GM19397 (cell line): Measurements from ENCODE around the gene PPP1R8.
"Not testable (repeated sequence)": the region's sequence is repeated elsewhere in the genome, so short reads cannot be mapped to it uniquely, and the experiment has no call there.

Experiments used
- ATAC-seq: cut with Tn5 transposase; IDR thresholded peaks from one replicate; pipeline ENCODE4 v1.9.1; 2021; ENCODE audit warnings: mild to moderate bottlenecking, moderate library complexity; ENCODE audit not compliant: unreplicated experiment

PPP1R8 gene

DNA sequence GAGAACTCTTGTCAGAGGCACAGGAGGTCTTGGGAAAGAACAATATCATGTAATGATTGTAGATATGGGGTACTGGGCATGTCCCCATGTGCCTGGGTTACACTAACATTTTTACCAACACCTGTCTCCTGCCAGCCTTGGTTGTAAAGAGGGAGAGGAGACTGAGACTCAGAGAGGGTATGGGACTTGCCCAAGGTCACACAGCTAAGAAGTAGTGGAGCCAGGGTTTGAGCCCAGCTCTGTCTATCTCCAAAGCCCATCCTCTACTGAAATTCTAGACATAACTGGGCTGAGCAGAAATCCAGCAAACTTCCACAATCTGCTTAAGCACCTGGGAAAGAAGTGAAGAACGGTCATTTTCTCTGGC is 39.1 kb downstream of the PPP1R8 start:
- ATAC-seq = no peak

DNA sequence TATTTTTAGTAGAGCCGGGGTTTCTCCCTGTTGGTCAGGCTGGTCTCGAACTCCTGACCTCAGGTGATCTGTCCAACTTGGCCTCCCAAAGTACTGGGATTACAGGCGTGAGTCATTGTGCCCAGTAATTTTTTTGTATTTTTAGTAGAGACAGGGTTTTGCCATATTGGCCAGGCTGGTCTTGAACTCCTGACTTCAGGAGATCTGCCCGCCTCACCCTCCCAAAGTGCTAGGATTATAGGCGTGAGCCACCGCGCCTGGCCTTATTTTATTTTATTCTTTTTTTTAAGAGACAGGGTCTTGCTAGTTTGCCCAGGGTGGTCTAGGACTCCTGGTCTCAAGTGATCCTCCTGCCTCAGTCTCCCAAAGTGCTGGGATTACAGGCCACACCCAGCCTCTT is 40.5 kb downstream of the PPP1R8 start:
- ATAC-seq = not testable (repeated sequence)

DNA sequence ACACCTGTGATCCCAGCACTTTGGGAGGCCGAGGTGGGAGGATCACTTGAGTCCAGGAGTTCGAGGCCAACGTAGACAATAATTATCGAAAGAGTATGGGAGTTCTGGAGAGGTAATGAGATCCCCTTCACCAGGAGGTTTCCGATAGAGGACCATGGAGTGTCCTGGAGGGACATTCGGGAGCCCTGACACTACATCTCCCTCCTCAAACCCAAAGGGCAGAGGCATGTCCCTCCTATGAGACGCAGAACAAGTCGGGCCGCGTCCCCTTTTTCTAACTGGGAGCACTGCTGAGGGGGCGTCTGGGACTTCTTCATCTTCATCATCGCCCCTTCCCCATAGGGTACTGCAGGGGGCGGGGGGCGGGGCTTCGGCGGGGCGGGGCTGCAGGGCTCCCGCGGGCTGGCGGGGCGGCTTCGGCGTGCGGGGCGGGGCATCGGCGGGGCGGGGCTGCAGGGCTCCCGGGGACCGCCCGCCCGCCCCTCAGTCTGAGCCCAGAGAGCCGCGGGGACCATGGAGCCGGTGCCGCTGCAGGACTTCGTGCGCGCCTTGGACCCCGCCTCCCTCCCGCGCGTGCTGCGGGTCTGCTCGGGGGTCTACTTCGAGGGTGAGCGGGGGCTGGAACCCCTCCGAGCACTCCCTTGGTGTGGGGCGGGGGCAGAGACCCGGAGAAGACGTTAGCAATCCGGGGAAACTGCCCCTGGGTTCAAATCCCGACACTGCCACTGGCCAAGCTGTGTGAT is 41.6 kb downstream of the PPP1R8 start, which contains the start of gene THEMIS2:
THEMIS2 (plus strand) TSS at position 486 of the 743 bp plus-strand sequence; CDS start at position 514, 28 bp downstream.
- peak; percentile 38 for ATAC-seq

DNA sequence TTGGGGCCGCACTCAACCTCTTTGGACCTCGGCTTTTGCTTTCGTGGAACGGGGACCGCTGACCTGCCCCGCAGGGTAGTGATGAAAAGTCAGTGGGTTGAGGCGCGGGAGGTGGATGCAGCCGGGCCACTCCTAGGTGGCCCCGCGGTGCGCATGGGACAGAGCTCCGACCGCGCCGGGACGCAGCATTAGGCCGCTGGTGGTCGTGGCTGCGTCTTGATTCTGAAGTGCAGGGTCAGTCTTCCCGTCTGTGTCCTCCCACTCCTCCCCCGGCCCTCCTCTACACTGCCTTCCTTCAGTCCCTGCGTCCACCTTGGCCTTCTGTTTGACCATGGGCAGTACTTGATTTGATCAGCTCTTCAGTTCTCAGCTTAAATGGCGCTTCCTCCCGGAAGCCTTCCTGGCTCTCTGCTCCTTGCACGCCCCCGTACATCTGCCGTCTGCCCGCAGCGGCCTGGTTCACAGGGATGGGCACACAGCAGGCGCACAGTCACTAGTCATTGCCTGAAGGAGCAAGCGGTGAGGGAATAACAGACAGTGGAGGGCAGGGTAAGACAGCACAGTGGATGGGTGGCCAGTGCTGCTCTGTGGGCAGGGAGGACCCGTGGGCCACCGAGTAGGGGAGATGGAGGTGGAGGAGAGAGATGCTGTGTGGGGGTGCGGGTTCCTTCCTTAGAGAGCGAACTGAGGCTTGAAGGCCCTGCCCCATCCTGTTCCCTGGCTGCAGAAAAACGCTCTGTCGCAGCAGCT is 42.4 kb downstream of the PPP1R8 start:
- peak; percentile 15 for ATAC-seq

DNA sequence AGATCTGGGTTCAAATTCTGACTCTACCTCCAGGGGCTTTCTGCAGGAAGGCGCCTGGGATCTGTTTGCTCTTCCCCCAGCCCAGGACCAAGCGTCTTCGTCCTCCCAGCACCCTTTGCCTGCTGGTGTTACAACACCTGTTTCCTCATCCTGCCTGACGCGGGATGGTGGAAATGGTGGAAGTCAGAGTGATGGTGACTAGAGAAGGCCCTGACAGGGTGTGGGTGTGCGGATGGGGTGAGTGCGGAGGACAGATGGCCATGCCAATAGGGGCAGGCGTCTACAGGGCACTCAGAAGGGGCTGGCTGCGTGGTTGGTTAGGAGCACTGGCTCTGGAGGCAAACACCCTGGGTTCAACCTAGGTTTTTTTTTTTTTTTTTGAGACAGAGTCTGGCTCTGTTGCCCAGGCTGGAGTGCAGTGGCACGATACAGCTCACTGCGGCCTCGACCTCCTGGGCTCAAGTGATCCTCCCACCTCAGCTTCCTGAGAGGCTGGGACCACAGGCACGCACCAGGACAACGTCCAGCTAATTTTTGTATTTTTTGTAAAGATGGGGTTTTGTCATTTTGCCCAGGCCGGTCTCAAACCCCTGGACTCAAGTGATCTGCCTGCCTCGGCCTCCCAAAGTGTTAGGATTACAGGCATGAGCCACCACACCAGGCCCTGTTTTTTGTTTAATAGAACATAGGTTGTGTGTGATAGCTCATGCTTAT is 43.2 kb downstream of the PPP1R8 start:
- no peak for ATAC-seq

DNA sequence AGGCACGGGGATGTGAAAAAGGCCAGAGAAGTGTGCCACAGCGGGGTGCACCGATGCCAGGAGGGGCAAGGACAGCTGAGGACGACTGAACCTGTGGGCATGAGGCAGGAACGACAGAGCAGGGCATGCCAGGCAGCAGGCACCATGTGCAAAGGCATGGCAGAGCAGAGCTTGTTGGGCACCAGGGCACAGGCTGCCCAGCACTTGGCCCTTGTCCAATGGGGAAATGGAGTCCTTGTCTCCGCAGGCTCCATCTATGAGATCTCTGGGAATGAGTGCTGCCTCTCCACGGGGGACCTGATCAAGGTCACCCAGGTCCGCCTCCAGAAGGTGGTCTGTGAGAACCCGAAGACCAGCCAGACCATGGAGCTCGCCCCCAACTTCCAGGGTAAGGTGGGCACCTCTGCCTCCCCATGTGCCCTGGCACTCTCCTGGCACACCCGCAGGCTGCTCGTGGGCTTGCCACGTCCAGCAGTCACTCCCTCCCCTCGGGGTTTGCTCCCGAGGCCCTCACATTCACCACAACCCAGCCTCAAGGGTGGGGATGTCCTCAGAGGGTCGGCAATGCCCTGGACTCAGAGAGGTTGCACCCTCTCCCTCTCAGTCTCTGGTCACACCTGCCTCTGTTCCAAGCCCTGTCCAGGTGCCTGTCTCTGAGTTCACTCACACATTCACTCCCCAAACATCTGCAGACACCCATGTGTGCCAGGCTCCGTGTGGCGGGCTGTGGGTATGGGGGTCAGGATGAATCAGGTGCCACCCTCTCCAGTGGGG is 45.9 kb downstream of the PPP1R8 start:
- no peak for ATAC-seq

DNA sequence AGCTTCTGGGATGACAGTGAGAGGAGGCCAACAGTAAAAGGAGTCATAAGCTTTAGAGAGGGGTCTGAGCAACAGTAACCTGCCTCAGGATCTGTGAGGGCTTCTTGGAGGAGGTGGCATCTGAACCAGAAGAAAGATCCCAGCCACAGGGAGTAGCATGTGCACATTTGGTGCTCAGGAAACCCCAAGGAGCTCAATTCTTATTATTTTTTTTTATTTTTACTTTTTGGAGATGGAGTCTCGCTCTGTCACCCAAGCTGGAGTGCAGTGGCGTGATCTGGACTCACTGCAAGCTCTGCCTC is 46.5 kb downstream of the PPP1R8 start:
- no peak for ATAC-seq

DNA sequence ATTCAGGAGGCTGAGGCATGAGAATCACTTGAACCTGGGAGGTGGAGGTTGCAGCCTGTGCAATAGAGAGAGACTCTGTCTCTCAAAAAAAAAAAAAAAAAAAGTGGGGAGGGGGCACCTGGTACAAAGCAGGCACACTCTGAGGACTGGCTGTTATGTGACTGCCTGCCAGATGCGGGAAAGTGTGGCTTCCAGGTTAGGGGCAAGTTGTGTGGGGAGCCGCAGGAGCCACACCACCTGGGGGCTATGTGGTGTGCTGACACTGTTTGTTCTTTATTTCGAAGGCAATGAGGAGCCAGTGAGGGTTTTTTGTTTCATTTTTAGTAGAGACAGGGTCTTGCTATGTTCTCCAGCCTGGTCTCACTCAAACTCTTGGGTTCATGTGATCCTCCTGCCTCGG is 47.5 kb downstream of the PPP1R8 start:
- no peak for ATAC-seq

DNA sequence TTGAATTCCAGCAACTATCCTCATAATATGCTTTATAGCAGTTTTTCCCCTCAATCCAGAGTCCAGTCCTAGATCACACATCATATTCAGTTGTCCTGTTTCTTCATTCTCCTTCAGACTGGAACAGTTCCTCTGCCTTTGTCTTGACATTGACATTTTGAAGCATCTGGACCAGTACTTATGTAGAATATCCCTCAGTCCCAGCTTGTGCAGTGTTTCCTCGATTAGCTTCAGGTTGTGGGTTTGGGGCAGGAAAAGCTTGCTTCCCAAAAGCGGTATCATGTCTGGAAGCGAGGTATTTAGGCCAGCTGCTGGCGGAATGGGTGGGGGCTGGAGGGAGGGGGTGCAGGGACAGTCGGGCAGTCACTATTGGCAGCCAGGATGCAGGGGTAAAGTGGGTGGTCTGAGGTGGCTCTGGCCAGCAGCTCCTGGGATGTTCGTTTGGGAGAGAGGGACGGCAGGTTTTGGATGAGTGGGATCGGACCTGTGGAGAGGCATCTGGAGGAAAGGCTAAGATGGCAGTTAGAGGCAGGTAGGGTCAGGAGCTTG is 48.3 kb downstream of the PPP1R8 start:
- no peak for ATAC-seq

DNA sequence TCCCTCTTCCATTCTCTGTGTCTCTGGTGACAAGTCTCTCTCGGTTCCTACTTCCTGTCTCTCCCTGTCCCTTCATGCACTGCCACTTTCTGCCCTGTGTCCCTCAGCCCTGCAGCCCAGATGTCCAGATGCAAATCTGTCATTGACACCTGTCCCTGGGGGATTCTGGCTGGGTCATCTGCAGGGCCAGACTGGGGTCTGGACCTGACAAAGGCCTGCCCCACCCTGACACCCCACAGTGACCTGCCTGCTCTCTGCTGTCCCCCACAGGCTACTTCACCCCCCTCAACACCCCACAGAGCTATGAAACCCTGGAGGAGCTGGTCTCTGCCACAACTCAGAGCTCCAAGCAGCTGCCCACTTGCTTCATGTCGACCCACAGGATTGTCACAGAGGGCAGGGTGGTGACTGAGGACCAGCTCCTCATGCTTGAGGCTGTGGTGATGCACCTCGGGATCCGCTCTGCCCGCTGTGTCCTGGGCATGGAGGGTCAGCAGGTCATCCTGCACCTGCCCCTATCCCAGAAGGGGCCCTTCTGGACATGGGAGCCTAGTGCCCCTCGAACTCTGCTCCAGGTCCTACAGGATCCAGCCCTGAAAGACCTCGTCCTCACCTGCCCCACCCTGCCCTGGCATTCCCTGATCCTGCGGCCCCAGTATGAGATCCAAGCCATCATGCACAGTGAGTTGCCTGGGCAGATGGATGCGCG is 48.9 kb downstream of the PPP1R8 start:
- no peak for ATAC-seq

DNA sequence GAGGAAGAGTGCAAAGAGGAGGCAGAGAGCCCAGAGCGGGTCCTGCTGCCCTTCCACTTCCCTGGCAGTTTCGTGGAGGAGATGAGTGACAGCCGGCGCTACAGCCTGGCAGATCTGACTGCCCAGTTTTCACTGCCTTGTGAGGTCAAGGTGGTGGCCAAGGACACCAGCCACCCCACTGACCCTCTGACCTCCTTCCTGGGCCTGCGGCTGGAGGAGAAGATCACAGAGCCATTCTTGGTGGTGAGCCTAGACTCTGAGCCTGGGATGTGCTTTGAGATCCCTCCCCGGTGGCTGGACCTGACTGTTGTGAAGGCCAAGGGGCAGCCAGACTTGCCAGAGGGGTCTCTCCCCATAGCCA is 51.9 kb downstream of the PPP1R8 start:
- no peak for ATAC-seq

DNA sequence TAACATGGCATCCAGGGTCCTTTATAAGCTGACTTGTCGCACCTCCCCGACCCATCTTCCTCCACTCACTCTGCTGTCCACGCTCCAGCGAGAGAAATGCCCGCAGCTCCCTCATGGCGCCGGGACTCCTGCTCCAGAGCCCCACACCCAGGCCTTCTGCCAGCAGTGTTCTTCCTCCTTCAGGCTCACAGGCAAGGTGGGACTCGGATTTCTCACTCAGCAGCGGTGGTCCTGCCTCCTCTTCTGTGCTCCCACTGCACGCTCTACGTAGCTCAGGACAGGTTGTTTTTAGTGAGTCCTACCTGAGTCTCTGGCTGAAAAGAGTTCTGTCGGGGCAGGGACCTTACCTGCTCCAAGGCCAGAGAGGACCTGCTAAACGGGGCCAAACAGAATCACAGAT is 53.0 kb downstream of the PPP1R8 start:
- no peak for ATAC-seq

DNA sequence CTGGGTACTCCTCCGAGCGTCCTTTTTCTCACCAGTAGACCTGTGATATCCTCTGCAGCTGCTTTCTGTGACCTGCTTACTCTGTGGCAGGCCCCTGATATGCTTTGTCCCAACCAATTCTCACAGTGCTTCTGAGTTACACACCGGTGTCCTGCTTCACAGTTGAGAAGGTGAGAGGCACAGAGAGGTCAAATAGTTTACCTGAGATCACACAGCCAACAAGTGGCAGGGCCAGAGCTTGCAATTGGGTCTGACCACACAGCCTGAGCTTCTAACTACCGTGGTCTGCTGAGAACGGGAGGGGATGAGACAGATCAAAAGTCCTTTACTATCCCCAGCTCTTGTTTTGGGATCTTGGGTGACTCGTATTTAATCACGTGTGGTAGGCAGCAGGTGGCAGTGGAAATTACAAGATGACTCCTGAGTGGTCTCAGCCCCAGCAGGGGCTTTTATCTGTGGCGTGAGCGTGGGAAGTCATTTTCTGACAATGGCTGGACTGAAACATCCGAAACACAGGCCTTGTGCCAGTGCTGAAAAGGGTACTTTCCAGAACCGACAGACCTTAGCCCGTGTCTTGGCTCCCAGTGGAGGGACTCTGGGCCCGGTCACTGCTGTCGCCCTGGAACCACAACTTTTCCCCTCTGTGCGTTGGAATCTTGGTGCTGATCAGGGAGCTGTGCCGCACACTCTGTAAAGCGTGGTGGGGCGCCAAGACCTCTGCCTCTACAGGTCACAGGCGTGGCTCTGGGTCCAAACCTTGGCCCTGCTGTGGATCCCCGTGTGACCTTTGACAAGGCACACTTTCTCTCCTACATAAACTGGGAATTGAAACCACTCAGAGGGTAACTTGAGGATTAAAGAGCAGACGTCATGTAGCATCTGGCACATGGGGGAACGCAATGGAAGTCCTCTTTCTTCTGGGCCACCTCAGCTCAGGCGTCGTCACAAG is 53.7 kb downstream of the PPP1R8 start:
- peak; percentile 40 for ATAC-seq

DNA sequence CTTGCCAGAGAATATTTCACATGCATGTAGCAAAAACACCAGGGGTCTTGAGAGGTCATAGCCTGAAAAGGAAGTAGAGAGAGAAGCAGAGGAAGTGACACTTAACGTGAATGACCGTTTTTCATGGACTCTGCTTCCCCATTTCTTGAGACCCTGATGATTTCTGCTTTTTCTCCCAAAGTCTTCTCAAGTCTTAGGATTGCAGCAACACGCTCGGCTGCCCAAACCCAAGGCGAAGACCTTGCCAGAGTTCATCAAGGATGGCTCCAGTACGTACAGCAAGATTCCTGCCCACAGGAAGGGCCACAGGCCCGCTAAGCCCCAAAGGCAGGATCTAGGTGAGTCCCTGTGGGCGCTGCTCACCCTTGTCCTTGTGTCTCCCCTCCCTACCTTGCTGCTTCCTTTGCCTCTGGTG is 54.5 kb downstream of the PPP1R8 start:
- ATAC-seq = no peak

DNA sequence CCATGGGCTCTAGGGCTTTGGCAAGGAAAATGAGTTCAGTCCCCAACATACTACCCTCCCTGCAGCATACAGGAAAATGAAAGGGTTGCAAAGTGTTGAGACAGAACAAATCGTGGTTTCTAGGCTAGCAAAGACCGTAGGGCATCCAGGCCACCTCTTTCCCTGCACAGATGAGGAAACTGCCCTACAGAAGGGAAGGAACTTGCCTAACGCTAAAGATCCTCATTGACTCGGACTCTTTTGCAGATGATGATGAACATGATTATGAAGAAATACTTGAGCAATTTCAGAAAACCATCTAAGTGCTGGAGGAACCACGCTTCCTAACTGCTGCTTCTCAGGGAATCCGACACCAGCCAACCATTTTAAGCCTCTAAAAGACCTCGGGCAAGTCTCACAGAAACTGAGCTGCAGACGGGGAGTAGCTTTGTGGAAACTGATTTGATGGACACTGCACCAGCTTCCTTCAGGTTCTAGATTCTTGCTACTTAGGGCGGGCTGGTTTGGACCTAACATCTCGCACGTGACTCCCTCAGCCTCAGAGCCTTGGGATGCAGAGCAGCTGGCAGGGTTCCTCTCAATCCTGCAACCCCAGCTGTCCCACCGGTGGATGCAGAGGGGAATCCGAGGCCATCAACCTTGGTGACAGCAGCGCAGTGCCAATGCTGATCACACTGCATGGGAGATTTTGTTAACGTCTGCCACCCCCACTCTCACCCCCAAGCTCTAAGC is 55.2 kb downstream of the PPP1R8 start:
- ATAC-seq = no peak

DNA sequence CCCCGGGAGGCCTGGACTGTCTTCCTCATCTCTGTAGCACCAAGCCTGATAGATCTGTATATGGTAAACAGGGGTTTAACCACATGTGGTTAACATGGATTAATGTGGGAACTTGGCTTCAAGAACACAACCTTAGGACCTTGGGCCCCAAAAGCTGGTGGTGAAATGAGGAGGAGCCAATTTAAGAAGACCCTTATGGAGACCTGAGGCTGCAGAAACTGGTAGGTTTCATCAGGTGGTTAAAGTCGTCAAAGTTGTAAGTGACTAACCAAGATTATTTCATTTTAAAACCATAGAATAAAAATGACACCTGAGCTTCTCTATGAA is 55.7 kb downstream of the PPP1R8 start:
- no peak for ATAC-seq

DNA sequence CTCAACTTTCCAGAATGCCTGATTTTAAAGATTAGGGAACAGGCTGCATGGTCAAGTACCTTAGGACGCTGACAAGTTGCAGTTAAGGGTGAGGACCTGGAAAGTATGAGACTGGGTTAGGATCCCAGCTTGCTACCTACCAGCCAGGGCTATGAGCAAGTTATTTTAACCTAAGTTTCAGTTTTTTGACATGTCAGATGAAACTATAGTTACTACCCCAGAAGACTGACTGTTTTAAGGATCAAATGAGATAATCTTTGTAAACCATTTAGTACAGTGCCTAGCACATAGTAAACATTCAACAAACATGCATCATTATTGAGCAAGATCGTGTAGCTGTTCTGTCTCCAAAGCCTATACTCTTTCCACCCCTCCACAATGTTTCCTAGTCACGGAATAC is 56.2 kb downstream of the PPP1R8 start:
- no peak for ATAC-seq

DNA sequence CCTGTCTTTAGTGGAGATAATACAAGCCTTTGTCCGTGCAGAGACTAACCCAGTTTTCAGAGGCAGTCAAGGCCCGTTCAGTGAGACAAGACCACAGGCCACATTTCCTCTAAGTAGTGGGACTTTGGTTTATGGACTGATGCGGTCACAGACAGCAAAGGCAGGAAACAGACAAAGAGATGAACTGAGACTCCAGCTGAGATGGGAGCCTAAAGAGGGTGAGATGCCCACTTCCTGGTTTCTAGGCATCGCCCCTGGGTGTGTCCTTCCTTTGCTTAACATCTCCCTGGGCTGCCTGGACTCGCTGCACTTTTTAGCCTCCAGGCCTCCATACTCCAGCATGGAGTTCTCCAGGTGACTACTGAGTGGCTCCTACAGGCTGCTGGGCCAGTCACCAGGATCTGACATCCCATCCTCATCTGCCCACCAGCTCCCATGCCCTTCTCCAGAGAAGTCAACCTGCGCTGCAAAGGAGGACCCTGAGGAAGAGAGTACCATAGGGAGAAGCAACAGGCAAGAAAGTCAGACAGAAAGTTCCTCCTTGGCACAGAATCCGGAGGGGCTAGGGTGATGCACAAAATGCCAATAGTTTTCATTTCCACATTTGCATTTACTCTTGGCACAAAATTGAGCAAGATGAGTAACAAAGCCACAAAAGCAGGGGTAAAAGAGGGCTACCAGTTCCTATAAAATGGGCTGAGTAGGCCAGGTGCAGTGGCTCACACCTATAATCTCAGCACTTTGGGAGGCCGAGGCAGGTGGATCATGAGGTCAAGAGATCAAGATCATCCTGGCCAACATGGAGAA is 56.8 kb downstream of the PPP1R8 start:
- no peak for ATAC-seq
